SK-N-SH treated with all-trans-retinoic acid at 6 μM for 48 hours (cell line): ENCODE results near the gene SNX17.

Source experiments
- OSR1 ChIP-seq: fragments of 250-450 bp; sonication (Bioruptor Pico); IDR thresholded peaks from 2 replicates; pipeline ENCODE4 v1.8.0; 2022; ENCODE audit warnings: moderate library complexity, mild to moderate bottlenecking, inconsistent platforms
- PATZ1 ChIP-seq: fragments of 250-450 bp; sonication (Bioruptor Pico); IDR thresholded peaks from 2 replicates; pipeline ENCODE4 v1.8.0; 2020; ENCODE audit warnings: mild to moderate bottlenecking, moderate library complexity, borderline replicate concordance
- ZNF565 ChIP-seq: fragments of 450-650 bp; formaldehyde crosslinking; conservative IDR thresholded peaks from 2 replicates; pipeline ENCODE4 v1.5.0; 2020; ENCODE audit warnings: low read depth, mild to moderate bottlenecking, moderate library complexity

GRCh38 chr2:27356056-27356381 is 14.4 kb upstream of the SNX17 start:
- no peak for TF ChIP-seq ZNF565 (CRISPR knock-in tag)
- TF ChIP-seq PATZ1 (CRISPR knock-in tag): no peak
- TF ChIP-seq OSR1 (CRISPR knock-in tag): no peak
